CD4-positive, alpha-beta T cell treated with Interleukin-2 at 100 ng/mL for 4 hours (primary cell): ENCODE results near the gene TCF7L1.
"Not testable (repeated sequence)": the region's sequence is repeated elsewhere in the genome, so short reads cannot be mapped to it uniquely, and the experiment has no call there.

Experiments
- DNase-seq: peaks from one replicate; pipeline ENCODE4 v3.0.0-alpha.2; 2020; ENCODE audit warnings: low spot score

The TCF7L1 gene

DNA sequence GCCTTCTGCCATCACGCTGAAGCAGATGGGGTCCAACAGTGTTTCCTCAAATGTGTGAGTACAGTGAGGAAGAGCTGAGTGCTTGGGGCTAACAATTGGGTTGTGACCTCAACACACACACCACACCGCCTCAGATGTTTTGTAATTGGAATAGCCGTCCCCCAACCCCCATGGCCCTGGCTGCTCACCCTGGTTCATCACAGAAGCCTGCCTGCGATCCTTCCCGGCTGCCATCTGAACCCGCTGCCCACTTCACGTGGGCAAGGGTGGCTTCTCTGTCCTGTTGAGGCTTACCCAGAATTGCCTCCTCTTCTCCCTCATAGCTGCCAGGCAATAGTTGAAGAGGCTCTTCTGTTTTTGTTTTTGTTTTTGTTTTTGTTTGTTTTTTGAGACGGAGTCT lies 150.4 kb downstream of the TCF7L1 start:
- DNase-seq, result no peak

DNA sequence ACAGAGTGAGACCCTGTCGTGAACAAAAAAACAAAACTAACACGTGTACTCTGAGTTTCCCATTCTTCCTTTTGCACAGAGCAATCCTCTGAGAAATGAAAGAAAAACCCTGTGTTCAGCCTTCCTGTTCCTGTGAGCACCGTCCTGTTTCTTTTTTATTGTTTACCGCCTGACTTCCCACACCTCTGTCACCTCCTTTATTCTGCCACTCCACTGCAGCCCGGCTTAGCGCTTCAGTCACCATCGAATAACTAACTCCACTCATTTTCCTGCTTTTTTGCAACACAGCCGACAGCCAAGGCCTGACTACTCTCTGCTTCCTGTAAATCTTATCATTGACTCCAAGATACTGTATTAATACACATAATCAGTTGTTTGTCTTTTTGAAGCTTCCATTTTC lies 153.7 kb downstream of the TCF7L1 start:
- no peak for DNase-seq

DNA sequence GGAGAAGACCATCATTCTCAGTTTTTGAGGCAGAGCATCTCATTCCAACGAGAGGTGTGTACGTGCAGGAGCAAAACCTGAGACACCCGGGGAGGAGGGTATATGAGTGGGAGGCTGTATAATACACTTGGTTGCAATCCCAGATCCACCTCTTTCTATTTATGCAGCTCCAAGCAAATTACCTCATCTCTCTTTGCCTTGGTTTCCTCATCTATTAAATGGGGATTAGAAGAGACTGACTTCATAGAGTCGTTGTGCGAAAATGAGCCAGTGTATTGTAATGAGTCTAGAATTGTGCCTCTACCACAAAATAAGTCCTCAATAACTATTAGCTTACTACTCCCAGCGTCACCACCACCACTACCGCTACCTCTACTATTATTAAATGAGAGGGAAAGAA lies 154.5 kb downstream of the TCF7L1 start:
- no peak for DNase-seq

DNA sequence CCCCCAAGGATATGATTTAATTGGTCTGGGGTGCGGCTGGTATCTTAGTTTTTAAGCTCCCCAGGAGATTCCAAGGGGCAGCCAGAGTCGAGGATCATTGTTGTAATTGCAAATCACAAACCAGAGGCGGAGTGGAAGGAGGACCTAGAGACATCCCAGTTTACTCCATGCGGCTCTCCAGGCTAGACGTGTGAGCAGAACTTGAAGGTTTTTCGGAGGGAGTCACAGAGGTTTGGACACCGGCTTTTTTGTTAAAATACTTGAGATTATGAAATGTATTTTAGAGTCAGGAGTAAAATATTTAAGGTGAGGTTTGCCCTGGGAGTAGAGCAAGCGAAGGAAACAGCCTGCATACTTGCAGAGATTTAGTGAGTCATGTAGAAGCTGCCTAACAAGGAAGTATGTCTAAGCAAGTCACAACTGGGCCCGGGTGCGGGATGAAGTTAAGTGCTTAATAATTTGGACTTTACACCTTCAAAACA lies 155.1 kb downstream of the TCF7L1 start:
- no peak for DNase-seq

DNA sequence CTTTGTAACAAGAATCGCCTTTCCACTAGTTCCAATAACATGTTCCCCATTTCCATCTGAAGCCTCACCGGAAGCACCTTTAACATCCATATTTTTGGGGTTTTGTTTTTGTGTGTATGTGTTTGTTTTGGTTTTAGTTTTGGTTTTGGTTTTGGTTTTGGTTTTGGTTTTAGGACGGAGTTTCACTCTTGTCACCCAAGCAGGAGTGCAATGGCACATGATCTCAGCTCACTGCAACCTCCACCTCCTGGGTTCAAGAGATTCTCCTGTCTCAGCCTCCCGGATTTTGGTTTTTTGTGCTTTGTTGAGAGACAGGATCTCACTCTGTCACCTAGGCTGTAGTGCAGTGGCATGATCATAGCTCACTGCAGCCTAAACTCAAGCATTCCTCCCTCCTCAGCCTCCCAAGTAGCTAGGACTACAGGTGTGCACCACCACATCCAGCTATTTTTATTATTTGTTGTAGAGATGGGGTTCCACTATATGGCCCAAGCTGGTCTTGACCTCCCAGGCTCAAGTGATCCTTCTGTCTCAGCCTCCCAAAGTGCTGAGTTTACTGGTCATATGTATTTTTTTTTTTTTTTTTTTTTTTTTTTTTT lies 158.3 kb downstream of the TCF7L1 start:
- DNase-seq, result peak; percentile 44

DNA sequence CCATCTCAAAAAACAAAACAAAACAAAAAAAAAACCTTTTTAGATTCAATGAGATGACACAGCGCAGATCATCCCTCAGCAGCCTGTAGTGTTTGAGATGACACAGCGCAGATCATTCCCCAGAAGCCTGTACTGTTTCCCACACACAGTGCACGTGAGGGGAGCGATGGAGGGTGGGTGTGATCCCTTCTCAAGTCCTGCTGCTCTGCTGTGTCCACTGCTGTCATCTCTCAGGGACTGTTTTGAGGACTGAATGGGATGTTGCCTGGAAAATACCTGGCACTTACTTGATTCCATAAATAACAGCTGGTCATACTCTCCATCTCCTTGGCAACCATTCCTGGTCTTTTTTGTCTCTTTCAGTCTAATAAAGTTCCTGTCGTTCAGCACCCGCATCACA lies 168.9 kb downstream of the TCF7L1 start:
- DNase-seq, result no peak

DNA sequence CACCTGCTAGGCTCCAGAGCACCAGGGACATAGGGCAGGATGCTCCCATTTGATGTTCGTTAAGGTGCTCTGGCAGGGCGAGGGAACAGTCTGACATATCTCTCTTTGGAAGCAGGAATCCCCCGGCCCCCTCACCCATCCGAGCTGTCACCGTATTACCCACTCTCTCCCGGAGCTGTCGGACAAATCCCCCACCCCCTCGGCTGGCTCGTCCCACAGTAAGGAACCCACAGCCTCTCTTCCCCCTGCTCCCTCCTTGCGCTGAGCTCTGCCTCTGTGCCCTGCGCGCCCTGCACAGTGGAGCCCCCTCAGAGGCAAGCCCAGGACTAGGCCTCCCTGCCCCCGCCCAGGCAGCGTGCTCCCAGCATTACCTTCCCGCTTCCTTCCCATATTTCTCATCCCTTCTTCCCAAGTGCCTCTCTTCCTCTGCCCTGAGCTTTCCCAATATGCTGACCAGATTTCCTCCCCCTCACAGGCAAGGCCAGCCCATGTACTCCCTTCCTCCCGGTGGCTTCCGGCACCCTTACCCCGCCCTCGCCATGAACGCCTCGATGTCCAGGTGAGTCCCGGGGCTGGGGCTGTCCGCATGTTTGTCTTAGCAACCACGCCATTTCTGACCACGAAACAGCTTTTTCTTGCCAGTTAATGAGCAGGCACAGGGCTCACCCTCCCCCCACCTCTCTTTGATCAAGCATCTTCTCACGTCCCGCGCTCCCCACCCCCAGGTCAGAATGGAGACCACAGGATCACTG lies 170.8 kb downstream of the TCF7L1 start:
- no peak for DNase-seq

DNA sequence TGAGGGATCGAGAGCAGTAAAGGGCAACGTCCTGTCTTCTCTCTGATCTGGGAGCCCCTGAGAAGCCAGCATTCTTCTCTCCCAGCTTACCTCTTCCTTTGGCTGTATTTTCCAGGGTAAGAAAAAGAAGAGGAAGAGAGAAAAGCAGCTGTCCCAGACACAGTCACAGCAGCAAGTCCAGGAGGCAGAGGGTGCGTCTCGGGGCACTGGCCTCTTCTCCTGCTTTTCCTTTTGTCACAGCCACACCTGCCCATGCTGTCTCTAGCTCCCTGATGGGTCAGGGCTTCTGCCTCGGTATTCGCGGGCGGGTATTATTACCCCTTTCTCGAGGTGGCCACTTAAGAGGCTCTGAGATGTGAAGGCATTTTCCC lies 174.3 kb downstream of the TCF7L1 start:
- DNase-seq, result no peak

DNA sequence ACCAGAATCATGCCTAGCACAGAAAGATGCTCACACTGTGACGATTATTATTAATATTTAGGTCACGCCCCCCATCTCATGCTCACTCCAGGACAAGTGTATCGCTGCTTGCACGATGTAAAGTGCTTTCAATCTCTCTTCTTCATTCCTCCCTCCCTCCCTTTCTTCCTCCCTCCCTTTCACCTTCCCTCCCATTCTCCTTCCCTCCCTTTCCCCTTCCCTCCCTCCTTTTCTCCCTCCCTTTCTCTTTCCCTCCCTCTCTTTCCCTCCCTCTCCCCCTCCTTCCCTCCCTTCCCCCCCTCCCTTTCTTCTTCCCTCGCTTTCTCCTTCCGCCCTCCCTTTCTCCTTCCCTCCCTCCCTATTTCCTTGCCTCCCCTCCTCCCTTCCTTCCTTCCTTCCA lies 175.0 kb downstream of the TCF7L1 start:
- no peak for DNase-seq

DNA sequence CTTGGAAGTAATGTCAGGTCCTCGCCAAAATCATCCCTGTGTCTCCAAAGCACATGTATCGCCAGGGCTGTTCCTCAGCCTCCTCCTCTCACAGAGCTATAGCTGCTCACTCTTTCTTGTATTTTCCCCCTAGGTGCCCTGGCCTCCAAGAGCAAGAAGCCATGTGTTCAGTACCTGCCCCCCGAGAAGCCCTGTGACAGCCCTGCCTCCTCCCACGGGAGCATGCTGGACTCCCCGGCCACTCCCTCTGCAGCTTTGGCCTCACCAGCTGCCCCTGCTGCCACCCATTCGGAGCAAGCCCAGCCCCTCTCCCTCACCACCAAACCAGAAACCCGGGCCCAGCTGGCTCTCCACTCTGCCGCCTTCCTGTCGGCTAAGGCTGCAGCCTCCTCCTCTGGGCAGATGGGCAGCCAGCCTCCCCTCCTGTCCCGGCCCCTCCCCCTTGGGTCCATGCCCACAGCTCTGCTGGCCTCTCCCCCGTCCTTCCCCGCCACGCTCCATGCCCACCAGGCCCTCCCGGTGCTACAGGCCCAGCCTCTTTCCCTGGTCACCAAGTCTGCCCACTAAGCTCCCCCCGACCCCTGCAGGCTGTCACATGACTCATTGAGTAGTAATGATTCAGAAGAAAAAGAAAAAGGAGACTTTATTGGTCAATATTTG lies 175.8 kb downstream of the TCF7L1 start:
- no peak for DNase-seq

DNA sequence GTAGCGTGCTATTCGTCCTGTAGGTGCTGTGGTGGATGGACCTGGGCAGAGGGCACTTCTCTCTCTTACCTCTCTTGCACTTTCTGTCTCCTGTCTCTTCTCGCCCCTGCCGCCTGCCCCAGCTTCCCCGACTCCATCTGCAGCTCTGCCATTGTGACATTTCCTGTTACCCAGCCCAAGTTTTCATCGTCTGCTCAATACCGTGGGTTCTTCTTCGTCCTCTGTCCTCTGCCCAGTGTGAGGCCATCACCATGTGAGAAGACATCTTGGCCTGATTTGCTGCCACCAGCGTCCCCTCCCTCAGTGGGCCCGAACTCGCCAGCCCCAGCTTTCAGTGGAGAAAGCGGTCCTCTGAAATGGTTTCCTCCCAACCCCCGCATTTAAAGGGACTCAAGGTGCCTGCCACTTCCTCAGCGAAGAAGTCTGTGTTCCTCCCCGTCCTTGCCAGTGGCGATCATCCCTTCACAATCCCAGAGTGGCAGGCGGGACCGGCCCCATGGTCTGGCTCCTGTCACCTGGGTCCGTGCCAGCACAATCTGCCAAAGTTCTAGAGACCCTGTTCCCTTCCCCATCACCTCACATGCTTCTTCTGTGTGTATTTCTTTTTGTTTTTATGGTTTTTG lies 176.6 kb downstream of the TCF7L1 start:
- DNase-seq, result peak; percentile 32

DNA sequence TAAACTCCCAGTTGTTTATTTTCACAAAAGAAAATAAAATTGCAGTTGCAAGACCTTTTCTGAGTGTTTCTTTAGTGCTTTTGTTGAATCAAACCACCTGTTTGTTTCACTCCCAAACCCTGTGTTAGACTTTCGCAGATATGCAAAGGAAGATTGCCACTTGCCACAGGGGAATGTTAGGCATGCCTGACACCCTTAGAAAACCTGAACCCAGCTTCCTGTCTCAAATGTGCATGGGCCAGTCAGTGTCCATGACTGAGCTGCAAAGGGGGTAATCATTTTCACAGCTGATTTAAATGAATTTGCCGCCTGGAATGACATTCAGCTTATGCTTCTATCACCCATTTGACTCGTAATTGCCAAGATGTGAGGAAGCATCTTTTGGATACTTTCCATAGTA lies 177.1 kb downstream of the TCF7L1 start:
- DNase-seq, result no peak

DNA sequence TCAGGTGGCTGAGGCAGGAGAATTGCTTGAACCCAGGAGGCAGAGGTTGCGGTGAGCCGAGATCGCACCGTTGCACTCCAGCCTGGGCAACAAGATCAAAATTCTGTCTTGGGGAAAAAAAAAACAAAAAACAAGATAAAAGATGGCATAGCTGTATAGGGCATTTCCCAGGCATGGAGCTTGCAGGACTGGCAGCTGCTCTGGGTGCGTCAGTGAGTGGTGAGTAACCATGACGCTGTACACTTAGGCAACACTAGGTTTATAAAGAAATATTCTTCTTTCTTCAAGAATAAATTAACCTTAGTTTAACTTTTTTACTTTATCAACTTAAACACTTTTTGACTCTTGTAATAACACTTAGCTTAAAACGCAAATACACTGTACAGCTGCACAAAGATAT lies 179.2 kb downstream of the TCF7L1 start:
- DNase-seq, result no peak

DNA sequence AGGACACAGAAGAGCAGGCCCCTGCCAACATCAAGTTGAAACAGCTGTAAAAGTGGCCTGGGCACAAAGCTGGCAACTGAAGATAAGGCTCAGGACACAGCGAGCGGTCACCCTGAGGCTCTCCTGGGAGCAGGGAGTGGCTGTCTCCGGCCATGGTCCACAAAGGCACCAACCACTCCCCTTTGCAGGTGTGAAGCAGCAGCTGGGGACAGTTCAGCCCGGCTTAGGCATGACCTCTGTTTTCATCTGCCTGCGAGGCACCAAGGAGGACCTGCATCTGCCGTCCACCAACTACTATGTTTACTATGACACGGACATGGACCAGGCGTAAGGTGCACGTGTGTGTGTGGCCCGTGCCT lies 181.7 kb downstream of the TCF7L1 start:
- DNase-seq, result no peak

DNA sequence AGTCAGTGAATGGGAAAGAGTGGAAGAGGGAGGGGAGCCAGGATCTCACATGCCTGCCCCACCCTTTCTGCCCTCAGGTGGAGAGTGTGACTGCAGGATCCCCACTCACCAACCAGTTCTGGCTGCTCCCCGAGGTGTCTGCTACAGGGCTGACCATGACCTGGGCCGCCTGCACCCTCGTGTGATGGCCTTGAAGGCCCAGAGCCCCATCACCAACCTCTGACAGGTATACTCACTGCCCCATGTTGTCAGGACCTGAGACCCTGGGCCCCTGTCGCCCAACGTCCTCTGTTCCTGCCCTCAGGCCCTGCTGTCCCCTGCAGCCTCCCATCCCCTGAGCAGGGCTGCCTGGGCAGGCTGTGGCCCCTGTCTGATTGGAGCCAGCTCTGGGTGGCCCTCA lies 182.7 kb downstream of the TCF7L1 start:
- DNase-seq, result not testable (repeated sequence)

DNA sequence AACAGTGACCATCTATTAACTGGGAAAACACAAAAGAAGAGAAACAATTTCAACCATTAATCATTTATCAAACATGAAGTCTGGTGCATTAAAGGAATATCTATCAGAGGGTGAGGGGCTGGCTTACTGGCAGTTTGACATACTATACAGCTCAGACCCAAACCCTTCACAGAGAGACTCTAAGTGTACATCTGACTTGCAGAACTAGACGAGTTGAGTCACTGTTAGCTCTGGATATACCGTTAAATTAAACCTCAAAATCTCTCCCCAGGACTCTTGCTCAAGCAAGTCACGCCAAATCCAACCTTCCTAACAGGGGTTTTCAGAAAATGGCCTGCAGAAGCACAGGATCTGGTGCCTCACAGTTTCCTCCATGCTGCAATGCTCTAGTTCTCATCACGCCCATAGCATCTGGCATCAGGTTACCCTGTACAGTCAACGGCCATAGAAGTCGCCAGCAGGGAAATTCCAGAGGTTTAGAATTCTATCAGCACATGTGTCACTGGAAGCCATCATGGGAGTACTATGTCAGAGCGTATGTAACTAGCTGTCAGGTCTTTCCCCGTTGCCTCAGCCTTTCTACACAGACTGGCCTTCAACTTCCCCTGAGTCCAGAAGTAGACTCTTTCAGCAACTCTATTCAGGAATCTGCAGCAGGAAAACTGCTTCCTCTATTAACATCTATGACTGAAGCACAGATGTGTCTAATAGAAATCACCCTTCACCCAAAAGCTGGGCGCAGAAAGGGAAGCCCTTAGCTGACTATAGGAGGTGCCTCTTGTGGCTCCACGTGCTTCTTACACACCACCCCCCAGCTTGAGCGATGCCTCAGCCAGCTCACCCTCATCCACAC lies 185.3 kb downstream of the TCF7L1 start:
- peak; percentile 12 for DNase-seq

DNA sequence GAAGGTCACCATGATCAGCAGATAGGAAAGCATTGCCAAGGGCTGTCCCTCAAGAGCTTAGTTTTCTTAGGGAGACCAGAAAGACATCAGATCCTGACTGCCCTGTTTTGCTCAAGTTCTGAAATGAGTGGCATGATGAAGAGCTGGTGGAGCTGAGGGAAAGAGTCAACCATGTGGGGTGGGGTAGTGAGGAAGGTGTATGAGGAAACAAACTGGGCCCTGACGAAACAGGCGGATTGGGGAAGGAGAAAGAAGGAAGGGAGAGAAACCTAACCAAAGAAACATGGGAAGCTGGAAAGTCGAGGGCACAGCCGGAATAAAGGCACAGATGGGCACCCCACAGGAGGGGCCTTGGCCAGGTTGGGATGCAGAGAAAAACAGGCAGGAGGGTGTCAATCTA lies 186.6 kb downstream of the TCF7L1 start:
- no peak for DNase-seq

DNA sequence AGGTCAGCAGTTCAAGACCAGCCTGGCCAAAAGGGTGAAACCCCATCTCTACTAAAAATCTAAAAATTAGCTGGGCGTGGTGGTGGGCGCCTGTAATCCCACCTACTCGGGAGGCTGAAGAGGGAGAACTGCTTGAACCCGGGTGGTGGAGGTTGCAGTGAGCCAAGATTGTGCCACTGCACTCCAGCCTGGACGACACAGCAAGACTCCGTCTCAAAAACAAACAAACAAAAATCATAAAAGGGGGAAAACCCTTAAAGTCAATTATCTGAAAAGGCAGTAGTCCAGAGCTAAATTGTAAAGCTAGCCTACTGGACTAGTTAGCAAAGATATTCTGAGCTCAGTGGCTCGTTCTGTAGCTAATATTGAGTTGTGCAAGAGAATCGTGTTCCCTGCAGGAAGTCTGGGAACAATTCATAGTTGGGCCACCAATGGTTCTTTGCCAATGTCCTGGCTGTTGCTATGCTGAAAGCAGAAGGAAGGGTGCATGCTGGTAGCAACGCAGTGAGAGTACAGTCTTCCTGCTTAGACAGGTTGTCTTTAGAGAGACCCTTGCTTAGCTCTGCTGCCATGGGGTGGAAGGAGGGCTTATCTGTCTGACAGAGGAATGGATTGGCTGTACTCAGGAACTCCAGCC lies 190.3 kb downstream of the TCF7L1 start:
- DNase-seq, result no peak

DNA sequence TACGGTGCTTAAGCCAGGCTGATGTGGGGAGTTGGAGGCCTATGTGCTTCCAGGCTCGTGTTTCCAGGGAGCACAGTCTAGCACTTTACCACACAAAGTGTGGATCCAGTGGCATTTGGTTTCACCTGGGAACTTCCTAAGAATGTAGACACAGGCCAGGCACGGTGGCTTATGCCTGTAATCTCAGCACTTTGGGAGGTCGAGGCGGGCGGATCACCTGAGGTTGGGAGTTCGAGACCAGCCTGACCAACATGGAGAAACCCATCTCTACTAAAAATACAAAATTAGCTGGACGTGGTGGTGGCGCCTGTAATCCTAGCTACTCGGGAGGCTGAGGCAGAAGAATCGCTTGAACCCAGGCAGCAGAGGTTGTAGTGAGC lies 190.8 kb downstream of the TCF7L1 start:
- not testable (repeated sequence) for DNase-seq

DNA sequence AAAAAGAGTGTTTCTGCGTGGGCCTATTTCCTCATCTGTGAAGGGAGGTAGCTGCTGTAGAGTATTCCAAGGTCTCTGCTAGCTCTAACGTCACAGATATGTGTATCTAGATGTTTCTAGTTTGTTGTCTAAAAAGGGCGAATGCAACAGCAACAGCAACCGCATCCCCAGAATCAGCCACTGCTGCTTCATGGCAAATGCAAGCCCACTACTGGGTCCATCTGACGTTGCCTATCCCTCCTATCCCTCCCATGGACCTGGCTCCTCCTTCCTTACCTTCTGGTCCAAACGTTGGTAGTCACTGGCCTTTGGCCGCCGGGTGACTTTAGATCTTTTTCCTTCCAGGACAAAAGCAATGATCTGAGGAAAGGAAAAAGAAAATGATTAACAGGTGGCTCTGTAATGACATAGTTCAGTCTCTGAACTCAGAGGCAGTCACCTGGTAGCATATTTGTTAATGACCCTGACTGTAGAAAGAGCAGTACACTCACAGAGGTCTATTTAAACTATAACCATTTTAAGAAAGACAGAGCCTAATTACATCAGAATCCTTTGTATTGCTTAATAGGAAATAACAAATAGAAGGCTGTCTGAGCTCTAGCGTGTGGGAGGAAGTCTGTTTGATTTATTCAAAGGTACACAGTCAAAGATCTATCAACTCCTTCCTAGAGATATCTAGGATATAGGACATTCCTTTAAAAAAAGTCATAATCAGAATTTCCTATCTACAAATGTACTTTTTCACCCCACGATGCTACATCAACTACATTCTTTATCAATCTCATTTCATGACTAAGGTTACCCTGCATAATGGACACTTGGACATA lies 191.7 kb downstream of the TCF7L1 start:
- DNase-seq, result no peak

DNA sequence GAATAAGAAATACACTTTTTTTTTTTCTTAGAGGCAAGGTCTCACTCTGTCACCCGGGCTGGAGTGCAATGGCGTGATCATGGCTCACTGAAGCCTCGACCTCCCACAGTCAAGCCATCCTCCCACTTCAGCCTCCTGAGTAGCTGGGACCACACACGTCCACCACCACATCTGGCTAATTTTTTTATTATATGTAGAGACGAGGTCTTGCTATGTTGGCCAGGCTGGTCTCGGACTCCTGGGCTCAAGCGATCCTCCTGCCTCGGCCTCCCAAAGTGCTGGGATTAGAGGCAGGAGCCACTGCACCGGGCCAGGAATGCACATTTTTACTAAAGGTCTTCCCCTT lies 192.2 kb downstream of the TCF7L1 start:
- no peak for DNase-seq
